BLaER1 (cell line): ENCODE measurements around the gene OSMR.

Source experiments
- H3K27ac ChIP-seq: shearing (Covaris generic); formaldehyde crosslinking; 2 replicates; pipeline ENCODE4 v1.8.1; 2022
- H3K27me3 ChIP-seq: shearing (Covaris generic); formaldehyde crosslinking; 2 replicates; pipeline ENCODE4 v1.8.1; 2022
- H3K36me3 ChIP-seq: shearing (Covaris generic); formaldehyde crosslinking; 2 replicates; pipeline ENCODE4 v1.8.1; 2022
- H3K4me1 ChIP-seq: shearing (Covaris generic); formaldehyde crosslinking; 2 replicates; pipeline ENCODE4 v1.8.1; 2022
- H3K4me2 ChIP-seq: shearing (Covaris generic); formaldehyde crosslinking; 2 replicates; pipeline ENCODE4 v1.8.1; 2022
- H3K4me3 ChIP-seq: shearing (Covaris generic); formaldehyde crosslinking; 2 replicates; pipeline ENCODE4 v1.8.1; 2022
- H3K9ac ChIP-seq: shearing (Covaris generic); formaldehyde crosslinking; 2 replicates; pipeline ENCODE4 v1.8.1; 2022
- H3K9me3 ChIP-seq: shearing (Covaris generic); formaldehyde crosslinking; 2 replicates; pipeline ENCODE4 v1.8.1; 2022
- H4K20me1 ChIP-seq: shearing (Covaris generic); formaldehyde crosslinking; 2 replicates; pipeline ENCODE4 v1.8.1; 2022
- Cebpa-rat ChIP-seq: shearing (Covaris generic); IDR thresholded peaks from 2 replicates; pipeline ENCODE4 v1.8.1; 2022

The OSMR gene

DNA sequence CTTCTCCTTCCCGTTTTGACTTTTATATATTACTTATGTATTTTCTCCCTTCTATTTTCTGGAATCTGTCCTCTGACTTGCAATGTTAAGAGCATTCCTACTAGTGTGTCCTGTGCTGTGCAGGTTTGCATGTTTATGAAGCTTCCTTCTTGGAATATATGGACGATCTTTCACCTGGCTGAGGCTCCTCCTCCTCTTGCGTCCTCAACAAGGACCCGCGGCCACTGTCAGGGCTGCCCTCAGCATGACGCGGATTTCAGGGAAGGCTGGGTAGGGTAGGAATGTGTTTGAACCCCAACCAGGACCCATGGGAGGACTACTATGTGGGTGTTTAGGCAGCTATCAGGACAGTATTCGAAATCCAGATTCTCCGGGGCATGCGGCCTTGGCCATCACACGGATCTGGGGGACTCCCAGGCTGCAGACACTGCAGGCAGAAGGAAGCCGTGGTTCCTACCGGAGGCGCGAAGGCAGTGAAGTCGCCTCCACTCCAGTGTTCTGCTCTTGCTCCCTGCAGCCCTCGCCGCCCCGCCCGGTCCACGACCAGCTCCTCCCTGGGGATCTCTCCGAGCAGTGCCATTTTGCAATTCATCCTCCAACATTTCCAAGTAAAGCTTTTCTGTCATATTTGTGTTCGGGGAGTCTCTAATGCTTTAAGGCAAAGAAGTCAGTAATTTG lies 37.0 kb upstream of the OSMR start:
- no peak overlapping the region for H3K27ac ChIP-seq
- no peaks in the 10 kb centered on the region for H3K27me3 ChIP-seq
- H3K9me3 ChIP-seq, result no peaks in the 10 kb centered on the region
- no peak overlapping the region for H3K4me3 ChIP-seq
- H3K36me3 ChIP-seq, result no peaks in the 10 kb centered on the region
- no peaks in the 10 kb centered on the region for H4K20me1 ChIP-seq
- H3K4me2 ChIP-seq, result no peak overlapping the region
- no peak for TF ChIP-seq Cebpa-rat
- no peak overlapping the region for H3K9ac ChIP-seq
- no peaks in the 10 kb centered on the region for H3K4me1 ChIP-seq

DNA sequence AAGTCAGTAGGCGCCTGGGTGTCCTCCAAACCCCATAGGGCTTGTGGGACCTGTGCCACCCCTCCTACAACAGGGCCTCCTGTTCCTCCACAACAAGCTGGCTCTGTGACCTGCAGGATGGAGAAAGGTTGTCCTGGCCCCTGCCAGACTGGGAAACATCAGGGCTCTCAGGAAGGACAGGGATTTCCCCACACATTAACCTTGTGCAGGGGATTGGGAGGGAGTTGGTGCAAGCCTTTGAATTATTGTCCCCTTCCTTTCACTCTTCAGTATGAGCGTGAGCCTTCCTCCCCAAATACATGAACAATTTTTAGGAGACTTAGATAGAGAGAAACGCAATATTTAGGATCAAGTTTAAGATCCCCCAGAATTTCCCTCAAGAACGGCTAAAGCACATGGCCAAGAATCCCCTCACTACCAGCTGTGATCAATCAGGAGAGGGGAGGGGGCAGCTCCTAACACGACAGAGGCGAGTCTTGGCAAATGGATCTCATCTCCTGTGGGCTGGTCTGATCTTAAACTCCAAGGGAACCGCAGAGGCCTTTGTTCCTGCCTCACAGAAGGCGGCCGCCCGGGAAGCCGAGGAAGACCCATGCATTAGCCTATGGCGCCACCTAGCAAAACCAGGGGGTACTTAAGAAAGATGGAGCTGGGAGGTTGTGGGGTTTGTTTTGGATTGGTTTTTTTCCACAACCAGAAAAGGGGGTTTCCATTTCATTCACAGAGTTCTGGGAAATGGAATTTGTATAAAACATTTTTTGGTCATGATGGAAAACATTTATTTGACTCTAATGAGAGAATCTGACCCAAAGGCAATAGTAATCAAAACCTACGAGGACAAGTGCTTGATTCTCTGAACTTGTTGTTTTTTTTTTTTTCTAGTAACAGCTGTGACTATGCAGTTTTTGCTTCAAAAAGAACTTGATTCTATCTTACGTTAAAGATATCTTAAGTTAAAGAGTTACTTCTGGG lies 36.1 kb upstream of the OSMR start:
- Histone ChIP-seq H3K27me3 (no peaks in the 10 kb centered on the region), H3K9me3 (no peaks in the 10 kb centered on the region), H3K4me3 (no peak overlapping the region), H3K27ac (no peak overlapping the region), H3K4me1 (no peaks in the 10 kb centered on the region), H4K20me1 (no peaks in the 10 kb centered on the region), H3K9ac (no peak overlapping the region), H3K36me3 (no peaks in the 10 kb centered on the region), H3K4me2 (no peak overlapping the region)
- TF ChIP-seq Cebpa-rat, result no peak

DNA sequence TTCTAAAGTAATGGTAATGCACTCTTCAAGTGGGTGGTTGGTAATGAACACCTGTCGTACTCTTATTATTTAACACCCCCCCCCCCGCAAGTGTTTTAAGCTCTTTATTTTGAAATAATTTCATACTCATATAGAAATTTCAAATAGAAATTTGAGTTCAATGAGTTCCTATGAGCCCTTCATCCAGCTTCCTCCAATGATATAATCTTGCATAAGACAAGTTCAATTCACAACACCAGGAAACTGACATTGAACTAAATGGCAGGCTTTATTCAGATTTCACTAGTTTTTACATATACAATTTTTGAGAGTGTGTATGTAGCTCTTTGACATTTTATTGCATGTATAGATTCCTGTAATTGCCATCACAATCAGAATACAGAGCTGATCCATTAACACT lies 30.9 kb upstream of the OSMR start:
- Histone ChIP-seq H3K27ac (no peak overlapping the region), H3K27me3 (no peaks in the 10 kb centered on the region), H3K4me1 (no peaks in the 10 kb centered on the region), H3K4me2 (no peak overlapping the region), H3K9me3 (no peaks in the 10 kb centered on the region), H4K20me1 (no peaks in the 10 kb centered on the region), H3K4me3 (no peak overlapping the region), H3K9ac (no peak overlapping the region), H3K36me3 (no peaks in the 10 kb centered on the region)
- TF ChIP-seq Cebpa-rat, result no peak

DNA sequence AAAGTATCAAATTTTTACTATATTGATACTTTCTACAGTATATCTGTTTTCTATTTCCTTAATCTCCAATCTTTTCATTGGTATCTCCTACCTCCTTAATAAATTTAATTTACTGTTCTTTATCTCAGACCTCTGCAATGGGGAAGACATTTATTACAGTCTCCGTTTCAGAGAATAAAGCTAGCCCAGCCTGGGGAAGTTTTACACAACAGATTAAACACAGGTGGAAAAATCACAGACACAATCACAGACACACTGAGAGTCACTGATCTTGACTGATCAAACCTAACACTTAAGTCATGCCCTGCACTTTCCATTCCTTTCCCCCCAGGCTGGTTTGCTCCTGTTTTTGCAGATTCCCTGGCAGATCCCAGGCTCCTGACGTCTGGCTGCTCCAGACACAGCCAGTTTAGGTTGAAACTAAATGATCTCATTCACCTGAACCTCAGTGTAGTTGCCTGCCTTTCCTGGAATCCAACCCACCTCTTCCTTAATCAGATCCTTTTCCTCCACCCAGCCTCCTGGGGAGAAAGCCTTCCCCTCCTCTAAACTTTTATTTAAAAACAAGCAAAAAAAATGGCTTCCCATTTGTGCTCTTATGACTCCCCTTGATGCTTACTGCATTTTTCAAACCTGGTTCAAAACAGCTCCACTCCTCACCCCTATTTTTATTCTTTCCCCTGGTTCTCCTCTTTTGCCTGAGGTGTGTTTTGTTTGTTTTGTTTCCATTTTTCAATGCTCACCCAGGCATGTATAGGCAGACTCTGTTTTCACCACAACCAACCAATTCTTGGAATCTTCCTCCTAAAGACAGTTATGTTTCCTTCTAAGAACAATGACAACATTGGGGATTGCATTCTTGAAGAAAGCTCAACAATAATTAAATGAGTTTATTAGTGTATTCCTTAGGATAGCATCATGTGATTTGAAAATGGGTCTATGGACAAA lies 29.5 kb upstream of the OSMR start:
- Histone ChIP-seq H3K4me2 (no peak overlapping the region), H3K27ac (no peak overlapping the region)
- TF ChIP-seq Cebpa-rat, result no peak

DNA sequence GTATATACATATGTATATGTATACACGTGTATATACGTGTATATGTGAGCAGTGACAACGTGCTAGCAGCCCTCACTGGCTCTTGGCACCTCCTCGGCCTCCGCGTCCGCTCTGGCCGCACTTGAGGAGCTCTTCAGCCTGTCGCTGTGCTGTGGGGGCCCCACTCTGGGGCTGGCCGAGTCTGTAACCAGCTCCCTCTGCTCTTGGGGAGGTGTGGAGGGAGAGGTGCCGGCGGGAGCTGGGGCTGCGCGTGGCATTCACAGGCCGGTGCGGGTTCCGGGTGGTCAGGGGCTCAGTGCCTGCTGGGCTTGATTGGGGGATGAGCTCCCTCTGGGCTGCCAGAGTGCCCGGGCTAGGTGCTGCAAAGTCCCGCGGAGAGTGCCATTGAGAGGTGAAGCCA lies 24.1 kb upstream of the OSMR start:
- peaks cover 12% of the 10 kb centered on the region for H3K9me3 ChIP-seq
- no peak overlapping the region for H3K27ac ChIP-seq
- H3K4me2 ChIP-seq, result no peak overlapping the region
- H3K4me3 ChIP-seq, result no peak overlapping the region
- TF ChIP-seq Cebpa-rat, result no peak
- no peaks in the 10 kb centered on the region for H4K20me1 ChIP-seq
- H3K4me1 ChIP-seq, result peaks cover 4% of the 10 kb centered on the region; the same call in 1 of the 2 replicates
- H3K36me3 ChIP-seq, result no peaks in the 10 kb centered on the region
- H3K9ac ChIP-seq, result no peak overlapping the region
- H3K27me3 ChIP-seq, result no peaks in the 10 kb centered on the region

More for the DNA sequence above, 29.5 kb upstream of the OSMR start:
- Histone ChIP-seq H3K36me3 (no peaks in the 10 kb centered on the region), H3K4me3 (no peak overlapping the region), H3K4me1 (no peaks in the 10 kb centered on the region), H4K20me1 (no peaks in the 10 kb centered on the region), H3K9me3 (no peaks in the 10 kb centered on the region), H3K27me3 (no peaks in the 10 kb centered on the region), H3K9ac (no peak overlapping the region)

DNA sequence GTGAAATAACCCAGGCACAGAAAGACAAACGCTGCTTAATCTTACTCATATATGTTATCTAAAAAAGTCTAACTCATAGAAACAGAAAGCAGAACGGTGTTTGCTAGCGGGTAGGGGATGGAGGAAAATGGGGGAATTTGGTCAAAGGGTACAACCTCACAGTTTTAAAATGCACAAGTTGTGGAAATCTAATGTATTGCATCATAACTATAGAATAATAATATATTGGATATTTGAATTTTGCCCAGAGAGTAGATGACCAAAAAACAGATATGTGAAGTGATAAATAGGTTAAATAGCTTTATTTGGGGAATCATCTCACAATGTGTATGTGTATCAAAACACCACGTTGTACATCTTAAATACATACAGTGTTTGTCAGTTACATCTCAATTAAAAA lies 22.3 kb upstream of the OSMR start:
- TF ChIP-seq Cebpa-rat, result no peak
- Histone ChIP-seq H4K20me1 (no peaks in the 10 kb centered on the region), H3K4me2 (no peak overlapping the region), H3K4me3 (no peak overlapping the region), H3K9me3 (peaks cover 16% of the 10 kb centered on the region), H3K4me1 (peaks cover 16% of the 10 kb centered on the region), H3K9ac (no peak overlapping the region), H3K27ac (no peak overlapping the region), H3K27me3 (no peaks in the 10 kb centered on the region), H3K36me3 (no peaks in the 10 kb centered on the region)

DNA sequence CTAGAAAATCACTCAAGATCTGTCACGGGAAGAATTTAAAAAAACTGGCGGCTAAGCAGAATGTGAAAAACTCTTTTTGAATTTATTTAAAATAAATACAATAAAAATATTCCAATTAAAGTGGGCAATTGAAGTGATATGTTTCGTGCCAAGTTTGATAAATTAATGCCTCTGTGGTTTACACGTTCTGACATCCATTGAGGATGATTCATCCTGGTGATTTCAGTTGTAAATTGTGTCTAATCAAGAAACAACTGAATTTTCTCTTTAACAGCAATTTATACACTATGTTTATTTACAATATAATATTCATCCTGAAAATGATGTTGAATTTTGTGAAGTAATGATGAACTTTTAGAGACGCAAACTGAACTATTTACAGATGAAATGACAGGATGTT lies 21.0 kb upstream of the OSMR start:
- Histone ChIP-seq H3K9ac (no peak overlapping the region), H3K27ac (no peak overlapping the region)
- no peak for TF ChIP-seq Cebpa-rat

DNA sequence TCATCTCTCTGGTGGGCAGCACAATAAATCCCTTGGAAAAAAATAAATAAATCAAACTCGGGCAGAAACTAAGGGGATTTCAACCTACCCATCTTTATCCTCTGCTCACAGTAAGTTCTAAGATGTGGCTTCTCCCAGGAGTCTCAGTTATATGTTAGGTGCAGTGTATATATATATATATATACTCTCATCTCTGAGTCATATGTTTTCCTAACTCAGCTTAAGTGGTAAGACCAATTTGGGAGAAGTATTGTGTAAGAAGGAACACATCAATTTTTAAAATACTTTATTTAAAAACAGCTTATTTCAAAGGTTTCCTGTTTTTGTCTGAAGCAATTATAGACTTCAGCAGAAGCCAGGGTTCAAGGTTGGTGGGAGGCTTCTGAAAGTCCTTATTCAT lies 20.3 kb upstream of the OSMR start:
- H3K4me1 ChIP-seq, result peaks cover 18% of the 10 kb centered on the region
- H3K27me3 ChIP-seq, result no peaks in the 10 kb centered on the region
- no peak overlapping the region for H3K4me2 ChIP-seq
- no peak for TF ChIP-seq Cebpa-rat
- H3K27ac ChIP-seq, result no peak overlapping the region
- peaks cover 16% of the 10 kb centered on the region for H3K9me3 ChIP-seq
- no peak overlapping the region for H3K4me3 ChIP-seq
- H4K20me1 ChIP-seq, result no peaks in the 10 kb centered on the region
- H3K9ac ChIP-seq, result no peak overlapping the region
- H3K36me3 ChIP-seq, result no peaks in the 10 kb centered on the region

More for the DNA sequence above, 21.0 kb upstream of the OSMR start:
- Histone ChIP-seq H4K20me1 (no peaks in the 10 kb centered on the region), H3K36me3 (no peaks in the 10 kb centered on the region), H3K4me3 (no peak overlapping the region), H3K4me2 (no peak overlapping the region), H3K27me3 (no peaks in the 10 kb centered on the region), H3K9me3 (peaks cover 16% of the 10 kb centered on the region), H3K4me1 (peaks cover 18% of the 10 kb centered on the region)

DNA sequence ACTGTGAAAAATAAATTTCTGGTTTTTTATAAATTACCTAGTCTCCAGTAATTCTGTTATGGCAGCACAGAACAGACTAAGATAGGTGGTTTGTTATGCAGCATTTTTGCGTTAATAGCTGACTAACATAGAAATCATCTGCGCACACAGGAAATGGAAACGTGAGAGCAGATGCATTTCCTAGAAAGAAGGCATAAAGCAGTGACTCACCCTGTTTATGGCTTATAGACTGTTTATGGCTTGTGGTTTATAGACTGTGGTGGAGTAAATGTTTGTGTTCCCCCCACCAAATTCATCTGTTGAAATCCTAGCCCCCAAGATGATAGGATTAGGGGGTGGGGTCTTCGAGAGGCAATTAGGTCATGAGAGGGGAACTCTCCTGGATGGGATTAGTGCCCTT lies 18.3 kb upstream of the OSMR start:
- no peaks in the 10 kb centered on the region for H3K36me3 ChIP-seq
- no peak overlapping the region for H3K4me2 ChIP-seq
- H3K27ac ChIP-seq, result no peak overlapping the region
- TF ChIP-seq Cebpa-rat, result no peak
- H3K9ac ChIP-seq, result no peak overlapping the region
- no peaks in the 10 kb centered on the region for H4K20me1 ChIP-seq
- H3K9me3 ChIP-seq, result peaks cover 5% of the 10 kb centered on the region; the same call in 1 of the 2 replicates
- no peak overlapping the region for H3K4me3 ChIP-seq
- H3K4me1 ChIP-seq, result peaks cover 18% of the 10 kb centered on the region
- no peaks in the 10 kb centered on the region for H3K27me3 ChIP-seq
